Tibial nerve (tissue), 4 donors: ENCODE measurements around the gene PTPN5. TPM values are rescaled to one million over a fixed set of nuclear protein-coding genes. Genes with fewer than 3 reads are reported as not detected.

Experiments
- DNase-seq, 2 donors: peaks; one replicate each; pipeline ENCODE4 v3.0.0-alpha.2; 2019; ENCODE audit warnings: low spot score in 2 of 2
- H3K27ac ChIP-seq, 4 donors: fragments of 200-600 bp; sonication (generic) in 3 of 4; one replicate each; pipeline ENCODE4 v1.5.1; 2017 to 2019; ENCODE audit warnings: mild to moderate bottlenecking in 1 of 4
- H3K27me3 ChIP-seq, 2 donors: fragments of 200-600 bp; sonication (generic) in 1 of 2; one replicate each; pipeline versions ENCODE4 v1.5.1 to v1.6.0; 2017 to 2019
- H3K36me3 ChIP-seq, 3 donors: fragments of 200-600 bp; sonication (generic); one replicate each; pipeline ENCODE4 v1.5.1; 2018 to 2019
- H3K4me1 ChIP-seq, 4 donors: fragments of 200-600 bp; sonication (generic) in 3 of 4; one replicate each; pipeline ENCODE4 v1.5.1; 2017 to 2019
- H3K4me3 ChIP-seq, 4 donors: fragments of 200-600 bp; sonication (generic) in 3 of 4; one replicate each; pipeline ENCODE4 v1.5.1; 2017 to 2019; ENCODE audit warnings: mild to moderate bottlenecking in 1 of 4, moderate library complexity in 1 of 4
- H3K9me3 ChIP-seq, 4 donors: fragments of 200-600 bp; sonication (generic) in 3 of 4; one replicate each; pipeline ENCODE4 v1.5.1; 2017 to 2019
- EP300 ChIP-seq, 2 donors: sonication (generic); formaldehyde crosslinking; IDR thresholded peaks; one replicate each; pipeline ENCODE4 v1.6.1; 2017; ENCODE audit warnings: antibody characterized with exemption in 2 of 2, mild to moderate bottlenecking in 1 of 2
- POLR2A ChIP-seq, 2 donors: fragments of 450-650 bp; IDR thresholded peaks; one replicate each; pipeline ENCODE4 v1.6.1; 2017; ENCODE audit warnings: antibody characterized with exemption in 2 of 2, mild to moderate bottlenecking in 2 of 2, moderate library complexity in 2 of 2
- WGBS, 2 donors: methylation state at CpG; one replicate each; pipeline ENCODE4 v1.1.5; 2018; 5-methylcytosine and 5-hydroxymethylcytosine counted together
- total RNA-seq, 4 donors: library from RNA; depleted of rRNA; stranded (reverse); fragments of >200 nt; gene quantifications; one replicate each; pipeline ENCODE4 v1.1.0, GENCODE V29; 2016
- TF ChIP-seq, protein P1 (sequence below), 5 experiments: fragments of 200-600 bp in 3 of 5; fragments of 450-650 bp in 2 of 5; sonication (generic) in 3 of 5; IDR thresholded peaks; one replicate each; pipeline ENCODE4 v1.5.1; 2016 to 2019; ENCODE audit warnings: antibody characterized with exemption in 5 of 5, mild to moderate bottlenecking in 3 of 5, moderate library complexity in 2 of 5

The PTPN5 gene
- total RNA-seq, 4 donors from 2014 or later: 1.2 to 18.8 (median 15.1) TPM

DNA sequence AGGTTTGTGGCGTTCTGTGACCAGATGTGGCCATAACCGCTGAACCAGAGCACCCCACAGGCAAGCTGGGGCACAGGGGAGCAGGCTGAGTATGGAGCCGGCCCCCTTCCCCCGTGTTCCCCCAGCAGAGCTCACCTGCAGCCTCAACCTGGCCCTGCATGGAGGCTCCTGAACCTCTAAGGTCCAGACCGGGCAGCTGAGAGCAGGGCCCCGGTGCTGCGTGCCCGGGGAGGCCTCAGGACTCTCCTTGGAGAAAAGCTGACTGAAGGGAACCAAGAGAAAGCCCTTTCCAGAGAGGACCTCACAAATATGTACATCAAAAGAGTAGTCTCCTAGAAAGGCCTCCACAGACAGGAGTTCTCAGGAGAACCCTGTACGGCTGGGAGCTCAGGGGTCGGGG, 48.2 kb downstream of the PTPN5 start:
- no peak for DNase-seq
- 83 to 87% methylated on average over 10 of the region's 10 CpGs for WGBS, 2 donors
- Histone ChIP-seq H3K4me1 (no peaks in the 10 kb centered on the region), H3K9me3 (no peaks in the 10 kb centered on the region), H3K27ac (no peak overlapping the region), H3K36me3 (no peaks in the 10 kb centered on the region), H3K4me3 (no peak overlapping the region), H3K27me3 (no peaks in the 10 kb centered on the region)
- no peak for TF ChIP-seq POLR2A (IDR thresholded peaks at IDR 0.05)

DNA sequence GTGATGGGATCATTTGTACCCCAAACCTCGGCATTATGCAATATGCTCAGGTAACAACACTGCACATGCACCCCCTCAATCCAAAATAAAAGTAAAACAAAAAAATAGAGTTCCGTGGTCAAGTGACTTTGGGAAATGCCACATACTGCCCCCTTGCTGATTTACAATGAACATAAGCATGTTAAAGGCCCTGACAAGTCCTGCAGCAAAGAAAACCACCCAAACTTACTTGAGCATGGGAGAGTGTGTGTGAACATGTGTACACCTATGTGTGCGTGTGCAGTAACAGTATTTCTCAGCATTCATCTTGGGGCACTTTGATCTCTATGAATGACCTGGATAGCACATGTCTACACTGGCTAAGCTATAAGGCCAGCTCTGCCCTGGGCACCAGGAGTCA, 49.8 kb downstream of the PTPN5 start:
- Histone ChIP-seq H3K4me3 (no peak overlapping the region), H3K4me1 (no peaks in the 10 kb centered on the region)
- TF ChIP-seq POLR2A (IDR thresholded peaks at IDR 0.05) (no peak), EP300 (IDR thresholded peaks at IDR 0.05) (no peak)
- TF ChIP-seq, protein P1, sequence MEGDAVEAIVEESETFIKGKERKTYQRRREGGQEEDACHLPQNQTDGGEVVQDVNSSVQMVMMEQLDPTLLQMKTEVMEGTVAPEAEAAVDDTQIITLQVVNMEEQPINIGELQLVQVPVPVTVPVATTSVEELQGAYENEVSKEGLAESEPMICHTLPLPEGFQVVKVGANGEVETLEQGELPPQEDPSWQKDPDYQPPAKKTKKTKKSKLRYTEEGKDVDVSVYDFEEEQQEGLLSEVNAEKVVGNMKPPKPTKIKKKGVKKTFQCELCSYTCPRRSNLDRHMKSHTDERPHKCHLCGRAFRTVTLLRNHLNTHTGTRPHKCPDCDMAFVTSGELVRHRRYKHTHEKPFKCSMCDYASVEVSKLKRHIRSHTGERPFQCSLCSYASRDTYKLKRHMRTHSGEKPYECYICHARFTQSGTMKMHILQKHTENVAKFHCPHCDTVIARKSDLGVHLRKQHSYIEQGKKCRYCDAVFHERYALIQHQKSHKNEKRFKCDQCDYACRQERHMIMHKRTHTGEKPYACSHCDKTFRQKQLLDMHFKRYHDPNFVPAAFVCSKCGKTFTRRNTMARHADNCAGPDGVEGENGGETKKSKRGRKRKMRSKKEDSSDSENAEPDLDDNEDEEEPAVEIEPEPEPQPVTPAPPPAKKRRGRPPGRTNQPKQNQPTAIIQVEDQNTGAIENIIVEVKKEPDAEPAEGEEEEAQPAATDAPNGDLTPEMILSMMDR (IDR thresholded peaks at IDR 0.05): no peak

DNA sequence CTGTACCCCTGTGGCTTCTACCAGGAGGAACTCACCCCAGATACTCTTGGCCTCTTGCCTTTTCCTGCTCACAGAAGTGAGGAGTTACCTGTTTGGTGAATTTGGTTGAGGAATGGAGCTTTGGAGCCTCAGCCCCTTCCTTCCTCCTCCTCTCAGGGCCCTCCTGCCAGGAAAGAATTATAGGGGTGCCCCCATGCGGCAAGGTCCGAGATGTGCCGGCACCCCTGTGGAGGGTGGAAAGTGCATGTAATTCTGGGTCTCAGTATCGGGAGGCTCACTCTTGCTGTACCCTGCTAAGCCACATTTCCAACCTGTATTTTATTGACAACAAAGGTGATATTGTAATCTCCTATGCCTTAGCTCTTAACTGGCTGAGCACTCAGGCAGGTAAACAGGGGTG, 51.9 kb downstream of the PTPN5 start:
- Histone ChIP-seq H3K9me3 (no peaks in the 10 kb centered on the region), H3K4me1 (no peaks in the 10 kb centered on the region), H3K27ac (no peak overlapping the region), H3K4me3 (no peak overlapping the region), H3K27me3 (no peaks in the 10 kb centered on the region), H3K36me3 (no peaks in the 10 kb centered on the region)
- no peak for DNase-seq
- WGBS, 2 donors: 81 to 86% methylated on average over 4 of the region's 4 CpGs
- TF ChIP-seq POLR2A (IDR thresholded peaks at IDR 0.05) (no peak), EP300 (IDR thresholded peaks at IDR 0.05) (no peak)
- TF ChIP-seq, protein P1 (IDR thresholded peaks at IDR 0.05): no peak

More for the DNA sequence above, 49.8 kb downstream of the PTPN5 start:
- Histone ChIP-seq H3K9me3 (no peaks in the 10 kb centered on the region), H3K27me3 (no peaks in the 10 kb centered on the region), H3K36me3 (no peaks in the 10 kb centered on the region), H3K27ac (no peak overlapping the region)
- no peak for DNase-seq
- WGBS, 2 donors: 88 to 92% methylated on average over 3 of the region's 3 CpGs

DNA sequence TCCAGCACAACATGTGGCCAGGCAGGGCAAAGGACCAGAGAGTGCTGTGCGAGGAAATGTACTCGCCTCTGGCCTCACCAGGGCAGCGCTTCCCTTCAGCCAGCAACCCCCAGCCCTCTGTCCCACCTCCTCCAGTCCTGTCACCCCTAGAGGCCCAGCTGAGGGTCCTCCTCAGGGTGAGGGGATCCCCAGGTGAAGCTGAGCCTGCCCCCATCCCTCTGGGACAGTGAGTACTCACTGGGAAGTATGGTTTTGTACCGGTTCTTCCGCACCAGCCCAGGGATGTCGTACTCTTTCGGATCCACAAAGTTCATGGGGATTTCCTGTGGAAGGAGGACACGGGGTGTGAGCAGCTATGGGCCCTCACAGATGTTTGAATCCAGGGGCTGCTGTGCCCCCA, 54.0 kb downstream of the PTPN5 start:
- H3K27me3 ChIP-seq: no peaks in the 10 kb centered on the region
- no peaks in the 10 kb centered on the region for H3K36me3 ChIP-seq
- no peak for DNase-seq
- no peak overlapping the region for H3K4me3 ChIP-seq
- H3K4me1 ChIP-seq: no peaks in the 10 kb centered on the region
- no peak overlapping the region for H3K27ac ChIP-seq
- TF ChIP-seq EP300 (IDR thresholded peaks at IDR 0.05) (no peak), POLR2A (IDR thresholded peaks at IDR 0.05) (no peak)
- TF ChIP-seq, protein P1 (IDR thresholded peaks at IDR 0.05): no peak
- no peaks in the 10 kb centered on the region for H3K9me3 ChIP-seq
- WGBS, 2 donors: 91 to 94% methylated on average over 8 of the region's 8 CpGs

DNA sequence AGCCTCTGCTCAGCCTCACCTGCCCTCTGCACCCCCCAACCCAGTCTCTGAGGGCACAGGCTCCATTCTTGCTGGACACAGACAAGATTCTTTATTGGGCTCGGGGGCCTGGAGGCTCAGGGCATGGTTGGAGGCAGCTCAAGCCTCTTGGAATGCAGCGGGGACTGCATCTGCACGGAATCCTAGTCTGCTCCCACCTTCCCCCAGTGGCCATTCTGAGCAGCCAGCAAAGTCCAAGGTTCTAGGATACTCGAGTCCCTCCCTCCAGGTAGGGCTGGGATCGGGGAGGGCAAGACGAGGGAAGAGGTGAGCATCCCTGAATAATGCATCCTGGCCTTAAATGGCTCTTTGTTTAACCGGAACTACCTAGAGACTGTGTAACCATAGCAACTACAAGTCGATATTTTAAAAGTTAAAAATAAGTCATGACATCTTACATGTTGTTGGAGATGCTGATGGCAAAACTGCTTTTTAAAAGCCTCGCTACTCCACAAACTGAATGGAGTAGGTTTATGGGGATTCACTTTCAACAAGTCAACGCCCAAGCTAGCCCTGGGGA, 54.9 kb downstream of the PTPN5 start:
- H3K4me3 ChIP-seq: no peak overlapping the region
- peaks cover 0 to 4% (median 0%) of the 10 kb centered on the region in 4 donors for H3K4me1 ChIP-seq
- no peak overlapping the region for H3K27ac ChIP-seq
- DNase-seq: no peak
- TF ChIP-seq EP300 (IDR thresholded peaks at IDR 0.05): no peak
- no peaks in the 10 kb centered on the region for H3K36me3 ChIP-seq
- WGBS, 2 donors: 59% methylated on average over 10 of the region's 10 CpGs
- H3K9me3 ChIP-seq: no peaks in the 10 kb centered on the region
- H3K27me3 ChIP-seq: no peaks in the 10 kb centered on the region

DNA sequence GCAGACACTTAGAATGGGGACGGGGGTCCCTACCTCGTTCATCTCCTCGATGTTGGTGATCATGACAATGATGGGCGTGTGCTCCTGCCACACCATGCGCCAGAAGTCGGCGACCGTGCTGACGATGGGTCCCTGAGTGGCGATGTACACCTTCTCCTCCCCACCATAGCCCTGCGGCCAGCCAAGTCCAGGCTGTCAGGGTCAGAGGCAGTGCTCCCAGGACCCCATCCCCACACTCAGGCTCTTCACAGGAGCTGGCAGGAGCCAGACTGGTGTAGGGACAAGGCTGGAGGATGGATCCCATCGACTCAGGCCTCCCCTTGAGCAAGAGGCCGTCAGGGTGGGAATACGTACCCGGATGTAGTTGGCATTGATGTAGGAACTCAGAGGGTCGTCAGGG, 58.4 kb downstream of the PTPN5 start:
- H3K4me3 ChIP-seq: no peak overlapping the region
- no peak for DNase-seq
- no peak overlapping the region for H3K27ac ChIP-seq
- H3K4me1 ChIP-seq: peaks cover 0 to 4% (median 0%) of the 10 kb centered on the region in 4 donors
- WGBS, 2 donors: 87 to 91% methylated on average over 16 of the region's 16 CpGs
- no peaks in the 10 kb centered on the region for H3K9me3 ChIP-seq
- no peak for TF ChIP-seq POLR2A (IDR thresholded peaks at IDR 0.05)
- no peak for TF ChIP-seq EP300 (IDR thresholded peaks at IDR 0.05)
- TF ChIP-seq, protein P1 (IDR thresholded peaks at IDR 0.05): no peak
- no peaks in the 10 kb centered on the region for H3K27me3 ChIP-seq
- H3K36me3 ChIP-seq: no peaks in the 10 kb centered on the region
